ENCODE results near the gene ACOT13.
"Not testable (repeated sequence)": the region's sequence is repeated elsewhere in the genome, so short reads cannot be mapped to it uniquely, and the experiment has no call there.

The ACOT13 gene

GRCh38 chr6:24692848-24693592, 26.1 kb downstream of the ACOT13 start:
- no peak for DNase-seq

GRCh38 chr6:24694198-24694597, 27.3 kb downstream of the ACOT13 start:
- no peak for DNase-seq

GRCh38 chr6:24695635-24696034, 28.8 kb downstream of the ACOT13 start:
- DNase-seq, result peak; percentile 81

- no peak for DNase-seq
Observed at GRCh38 chr6:24696097-24696496, 29.2 kb downstream of the ACOT13 start.

GRCh38 chr6:24699521-24700359, 32.9 kb downstream of the ACOT13 start:
- no peak for DNase-seq

GRCh38 chr6:24702720-24703282, 35.9 kb downstream of the ACOT13 start:
- no peak for DNase-seq

GRCh38 chr6:24704468-24704867, 37.6 kb downstream of the ACOT13 start:
- no peak for DNase-seq

- no peak for DNase-seq
Observed at GRCh38 chr6:24708612-24709011, 41.7 kb downstream of the ACOT13 start.

- no peak for DNase-seq
Observed at GRCh38 chr6:24709014-24709711, 42.3 kb downstream of the ACOT13 start.

- no peak for DNase-seq
Observed at GRCh38 chr6:24710519-24711303, 43.8 kb downstream of the ACOT13 start.

- not testable (repeated sequence) for DNase-seq
Observed at GRCh38 chr6:24716602-24717148, 49.8 kb downstream of the ACOT13 start.

- DNase-seq, result peak; percentile 40
Observed at GRCh38 chr6:24718449-24719124, 51.7 kb downstream of the ACOT13 start.

- DNase-seq, result peak; percentile 82
Observed at GRCh38 chr6:24719125-24719971, 52.5 kb downstream of the ACOT13 start, which contains the start of gene C6orf62. TSS of gene C6orf62 (minus strand) at chr6:24719154. CDS start at chr6:24718668, 486 bp downstream.

GRCh38 chr6:24720131-24720603, 53.3 kb downstream of the ACOT13 start:
- peak; percentile 75 for DNase-seq

- DNase-seq, result peak; percentile 100
Observed at GRCh38 chr6:24720604-24721460, 54.0 kb downstream of the ACOT13 start.

GRCh38 chr6:24721461-24722215, 54.8 kb downstream of the ACOT13 start:
- peak; percentile 21 for DNase-seq

- no peak for DNase-seq
Observed at GRCh38 chr6:24723270-24723669, 56.4 kb downstream of the ACOT13 start.

- not testable (repeated sequence) for DNase-seq
Observed at GRCh38 chr6:24730653-24731052, 63.8 kb downstream of the ACOT13 start.
